ENCODE results near the gene TCTN3. TPM values are rescaled to one million over a fixed set of nuclear protein-coding genes. Genes with fewer than 3 reads are reported as not detected.

Gene TCTN3
- total and polyA plus RNA-seq, 2 of the 13 experiments (the other 11 are each of a cell fraction or from before 2014, with no cell fraction given) = 53.3 to 60.0 TPM

GRCh38 chr10:95635319-95635733 lies 58.4 kb downstream of the TCTN3 start (continued):
- TF ChIP-seq EZH2 (conservative IDR thresholded peaks at IDR 0.05; ENCODE audit: low read depth, low read length) (no peak), GFI1 (CRISPR knock-in tag; IDR thresholded peaks at IDR 0.05; ENCODE audit: borderline replicate concordance) (peak; percentile 93), ZNF496 (CRISPR knock-in tag; IDR thresholded peaks at IDR 0.05; ENCODE audit: insufficient replicate concordance) (no peak), CBFB (CRISPR knock-in tag; IDR thresholded peaks at IDR 0.05) (no peak), MEIS1 (CRISPR knock-in tag; IDR thresholded peaks at IDR 0.05; ENCODE audit: borderline replicate concordance) (no peak), ARNTL (CRISPR knock-in tag; IDR thresholded peaks at IDR 0.05) (peak; percentile 35; the same call in 1 of the 2 replicates), ZNF30 (CRISPR knock-in tag; IDR thresholded peaks at IDR 0.05) (no peak), SOX13 (IDR thresholded peaks at IDR 0.05) (peak; percentile 55; the same call in 1 of the 2 replicates), SOX13 (CRISPR knock-in tag; conservative IDR thresholded peaks at IDR 0.05 in 1 of 2, IDR thresholded peaks at IDR 0.05 in 1 of 2) (peak in 1 of 2 experiments; percentile 80; a peak in 2 of 4 replicates), MLXIP (CRISPR knock-in tag; IDR thresholded peaks at IDR 0.05; ENCODE audit: borderline replicate concordance) (no peak), TEAD3 (CRISPR knock-in tag; optimal IDR thresholded peaks at IDR 0.05; ENCODE audit: borderline replicate concordance) (peak; percentile 78), ZNF329 (CRISPR knock-in tag; IDR thresholded peaks at IDR 0.05; ENCODE audit: low read depth) (no peak), ZNF629 (CRISPR knock-in tag; conservative IDR thresholded peaks at IDR 0.05) (0 out of 2 replicates have a peak, but pooled peaks have one; percentile 15), MBNL3 (CRISPR knock-in tag; conservative IDR thresholded peaks at IDR 0.05) (no peak), FOXJ3 (CRISPR knock-in tag; IDR thresholded peaks at IDR 0.05; ENCODE audit: borderline replicate concordance) (peak; percentile 36; the same call in 1 of the 2 replicates), TIGD3 (CRISPR knock-in tag; IDR thresholded peaks at IDR 0.05; ENCODE audit: borderline replicate concordance) (no peak), ZNF121 (CRISPR knock-in tag; IDR thresholded peaks at IDR 0.05) (no peak), ZHX1 (CRISPR knock-in tag; IDR thresholded peaks at IDR 0.05; ENCODE audit: low read depth) (no peak), ZSCAN29 (CRISPR knock-in tag; conservative IDR thresholded peaks at IDR 0.05) (peak; percentile 40; the same call in 1 of the 2 replicates), ZFP36 (IDR thresholded peaks at IDR 0.05; ENCODE audit: borderline replicate concordance, low read depth, low read length, partially characterized antibody) (no peak)
- TF ChIP-seq, protein P1, sequence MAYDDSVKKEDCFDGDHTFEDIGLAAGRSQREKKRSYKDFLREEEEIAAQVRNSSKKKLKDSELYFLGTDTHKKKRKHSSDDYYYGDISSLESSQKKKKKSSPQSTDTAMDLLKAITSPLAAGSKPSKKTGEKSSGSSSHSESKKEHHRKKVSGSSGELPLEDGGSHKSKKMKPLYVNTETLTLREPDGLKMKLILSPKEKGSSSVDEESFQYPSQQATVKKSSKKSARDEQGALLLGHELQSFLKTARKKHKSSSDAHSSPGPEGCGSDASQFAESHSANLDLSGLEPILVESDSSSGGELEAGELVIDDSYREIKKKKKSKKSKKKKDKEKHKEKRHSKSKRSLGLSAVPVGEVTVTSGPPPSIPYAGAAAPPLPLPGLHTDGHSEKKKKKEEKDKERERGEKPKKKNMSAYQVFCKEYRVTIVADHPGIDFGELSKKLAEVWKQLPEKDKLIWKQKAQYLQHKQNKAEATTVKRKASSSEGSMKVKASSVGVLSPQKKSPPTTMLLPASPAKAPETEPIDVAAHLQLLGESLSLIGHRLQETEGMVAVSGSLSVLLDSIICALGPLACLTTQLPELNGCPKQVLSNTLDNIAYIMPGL (CRISPR knock-in tag; IDR thresholded peaks at IDR 0.05; ENCODE audit: borderline replicate concordance in 1 of 2, low read depth in 1 of 2) = 0 out of 4 replicates have a peak, but pooled peaks of 1 of the 2 experiments have one; percentile 28

All from HepG2 (cell line).